Caco-2 (cell line): Measurements from ENCODE around the gene MAPKAP1. TPM values are rescaled to one million over a fixed set of nuclear protein-coding genes. Genes with fewer than 3 reads are reported as not detected.

ENCODE experiments used
- BruUV-seq: library from RNA; stranded (reverse); fragments of 400-500 nt; replicated peaks from 2 replicates; lab custom pipeline; 2021; lab: Mats Ljungman, UMichigan
- CTCF ChIA-PET: fragments of 300-600 bp; sonication (Branson Sonifier 250); formaldehyde crosslinking; loops from one replicate; lab custom pipeline; 2022; ENCODE audit warnings: antibody characterized with exemption; lab: Charles Lee
- POLR2A ChIA-PET: fragments of 300-600 bp; sonication (Branson Sonifier 250); formaldehyde crosslinking; loops from one replicate; lab custom pipeline; 2022; ENCODE audit warnings: antibody characterized with exemption; lab: Charles Lee
- DNase-seq, 2 experiments: peaks; one replicate each; pipeline versions ENCODE4 v3.0.0 to v3.0.0-alpha.2; 2020 to 2022
- H3K27me3 ChIP-seq: replicated peaks from 2 replicates; pipeline ENCODE4 v1.6.0; 2011; ENCODE audit warnings: low read length; ENCODE audit not compliant: control insufficient read depth, insufficient read depth
- H3K36me3 ChIP-seq: 2 replicates; pipeline ENCODE4 v1.5.1; 2011; ENCODE audit warnings: low read length; ENCODE audit not compliant: control insufficient read depth, insufficient read depth
- H3K4me1 ChIP-seq: fragments of 250-450 bp; sonication (Bioruptor Pico); 2 replicates; pipeline ENCODE4 v1.5.1; 2020; ENCODE audit warnings: mild to moderate bottlenecking
- H3K4me3 ChIP-seq: 2 replicates; pipeline ENCODE4 v1.5.1; 2011; ENCODE audit warnings: low read depth, mild to moderate bottlenecking, control low read depth, low read length
- H3K9me3 ChIP-seq: fragments of 250-450 bp; sonication (Bioruptor Pico); 2 replicates; pipeline ENCODE4 v1.5.1; 2020; ENCODE audit warnings: mild to moderate bottlenecking, moderate library complexity
- H3K27ac Mint-ChIP-seq: one replicate; pipeline ENCODE4 v1.8.0; 2022; ENCODE audit warnings: mixed read lengths; ENCODE audit not compliant: unreplicated experiment
- H3K27me3 Mint-ChIP-seq: one replicate; pipeline ENCODE4 v1.8.0; 2022; ENCODE audit warnings: mixed read lengths; ENCODE audit not compliant: insufficient read depth, unreplicated experiment
- H3K36me3 Mint-ChIP-seq: one replicate; pipeline ENCODE4 v1.8.0; 2022; ENCODE audit warnings: mild to moderate bottlenecking, mixed read lengths; ENCODE audit not compliant: insufficient read depth, unreplicated experiment
- H3K4me1 Mint-ChIP-seq: one replicate; pipeline ENCODE4 v1.8.0; 2022; ENCODE audit warnings: low read depth, mixed read lengths; ENCODE audit not compliant: unreplicated experiment
- H3K4me3 Mint-ChIP-seq: one replicate; pipeline ENCODE4 v1.8.0; 2022; ENCODE audit warnings: mild to moderate bottlenecking, moderate library complexity, mixed read lengths; ENCODE audit not compliant: unreplicated experiment
- H3K9me3 Mint-ChIP-seq: one replicate; pipeline ENCODE4 v1.8.0; 2022; ENCODE audit warnings: mixed read lengths; ENCODE audit not compliant: unreplicated experiment
- CTCF ChIP-seq, 2 experiments: fragments of 200-600 bp in 1 of 2; IDR thresholded peaks; 1 replicate in 1 of 2; 2 replicates in 1 of 2; pipeline versions ENCODE4 v1.5.1 to v1.8.0; 2011 to 2022; ENCODE audit warnings: antibody characterized with exemption in 1 of 2, control low read depth in 1 of 2, inconsistent platforms in 1 of 2, low read depth in 1 of 2, low read length in 1 of 2, mild to moderate bottlenecking in 1 of 2, moderate library complexity in 1 of 2; ENCODE audit not compliant: insufficient read depth in 1 of 2, severe bottlenecking in 1 of 2, unreplicated experiment in 1 of 2
- intact Hi-C: fragments of 100-400 bp; cut with micrococcal nuclease; formaldehyde crosslinking; loops from one replicate; pipeline ENCODE4 v1.10.0; 2022; ENCODE audit not compliant: unreplicated experiment
- total RNA-seq: library from RNA; stranded (reverse); gene quantifications from 2 replicates; pipeline ENCODE4 v1.2.3, GENCODE V29; 2022

The MAPKAP1 gene
- total RNA-seq, 1 experiment from 2014 or later: 70.0 TPM

- intact Hi-C loops: no loop called here
- POLR2A ChIA-PET: no interaction called here
- H3K9me3 Mint-ChIP-seq: no peaks in the 10 kb centered on the region
- no peak overlapping the region for H3K4me3 Mint-ChIP-seq
- Histone ChIP-seq H3K36me3 (no peaks in the 10 kb centered on the region), H3K9me3 (no peaks in the 10 kb centered on the region), H3K27me3 (no peaks in the 10 kb centered on the region), H3K4me1 (no peaks in the 10 kb centered on the region), H3K4me3 (no peak overlapping the region)
- H3K36me3 Mint-ChIP-seq: peaks cover 6% of the 10 kb centered on the region
- no peaks in the 10 kb centered on the region for H3K27me3 Mint-ChIP-seq
- CTCF ChIA-PET: no interaction called here
- no peak for TF ChIP-seq CTCF (IDR thresholded peaks at IDR 0.05; ENCODE audit: insufficient read depth in 1 of 2, low read depth in 1 of 2, low read length in 1 of 2, severe bottlenecking in 1 of 2, unreplicated experiment in 1 of 2)
- H3K4me1 Mint-ChIP-seq: no peaks in the 10 kb centered on the region
- BruUV-seq: no TSS peak
- no peak for DNase-seq
- no peak overlapping the region for H3K27ac Mint-ChIP-seq
Measured at GRCh38 chr9:125388978-125389377, 318.0 kb downstream of the MAPKAP1 start.

GRCh38 chr9:125387861-125388524, 319.0 kb downstream of the MAPKAP1 start:
- Histone ChIP-seq H3K9me3 (no peaks in the 10 kb centered on the region), H3K4me1 (no peaks in the 10 kb centered on the region), H3K27me3 (no peaks in the 10 kb centered on the region), H3K36me3 (no peaks in the 10 kb centered on the region), H3K4me3 (no peak overlapping the region)
- CTCF ChIA-PET: interaction anchor here (1.1 kb wide), 1 partner anchor 19 kb away, joined by 3 read pairs; no protein-coding TSS in a partner anchor
- Mint-ChIP-seq H3K27me3 (no peaks in the 10 kb centered on the region), H3K9me3 (no peaks in the 10 kb centered on the region), H3K4me1 (no peaks in the 10 kb centered on the region), H3K36me3 (peaks cover 6% of the 10 kb centered on the region), H3K27ac (no peak overlapping the region), H3K4me3 (no peak overlapping the region)
- intact Hi-C loops: no loop called here
- no TSS peak for BruUV-seq
- POLR2A ChIA-PET: no interaction called here
- DNase-seq: no peak
- TF ChIP-seq CTCF (IDR thresholded peaks at IDR 0.05; ENCODE audit: insufficient read depth in 1 of 2, low read depth in 1 of 2, low read length in 1 of 2, severe bottlenecking in 1 of 2, unreplicated experiment in 1 of 2): no peak

Other genes starting within 250 kb of the MAPKAP1 start
- 7.7 and 12.4 TPM in 2 replicates for gene PBX3, start 40.2 kb upstream of the MAPKAP1 start, total RNA-seq